HCT116 (cell line): ENCODE measurements around the gene ANXA6. TPM values are rescaled to one million over a fixed set of nuclear protein-coding genes. Genes with fewer than 3 reads are reported as not detected.

ENCODE experiments used
- ATAC-seq: fragments of 200-7000 bp; cut with Tn5 transposase; 2 replicates; pipeline ENCODE4 v1.9.1; 2020; ENCODE audit warnings: mild to moderate bottlenecking, moderate library complexity
- BruUV-seq: library from RNA; stranded (reverse); fragments of 400-500 nt; replicated peaks from 2 replicates; lab custom pipeline; 2021; lab: Mats Ljungman, UMichigan
- CTCF ChIA-PET: fragments of 300-600 bp; sonication (Branson Sonifier 250); formaldehyde crosslinking; loops from one replicate; lab custom pipeline; 2021; ENCODE audit warnings: antibody characterized with exemption; lab: Charles Lee
- POLR2A ChIA-PET: fragments of 300-600, 350-600 bp; sonication (Branson Sonifier 250); formaldehyde crosslinking; loops from one replicate; lab custom pipeline; 2021; ENCODE audit warnings: antibody characterized with exemption; lab: Charles Lee
- RAD21 ChIA-PET, 2 experiments: fragments of 300-600 bp; sonication (Branson Sonifier 250); formaldehyde crosslinking; loops; one replicate each; lab custom pipeline; 2023; ENCODE audit warnings: low total read pairs in 2 of 2; ENCODE audit not compliant: uncharacterized antibody in 2 of 2, unreplicated experiment in 2 of 2, low non-redundant PET in 1 of 2; lab: Charles Lee
- DNase-seq: peaks from one replicate; pipeline ENCODE4 v3.0.0-alpha.2; 2010; ENCODE audit warnings: low read depth, low spot score
- H2AFZ ChIP-seq: fragments of 200-600 bp; shearing (Covaris generic), sonication (generic); 2 replicates; pipeline ENCODE4 v1.6.1; 2017; ENCODE audit warnings: low read depth, mixed run types, mixed read lengths, antibody characterized with exemption, low read length; ENCODE audit not compliant: poor library complexity, severe bottlenecking
- H3K27ac ChIP-seq: 2 replicates; pipeline ENCODE4 v1.5.1; 2012; ENCODE audit warnings: low read depth, low read length
- H3K27me3 ChIP-seq: fragments of 200-600 bp; sonication (generic); 2 replicates; pipeline ENCODE4 v1.6.1; 2016; ENCODE audit warnings: mixed run types, low read length, mixed read lengths; ENCODE audit not compliant: insufficient read depth
- H3K36me3 ChIP-seq, 2 experiments: fragments of 200-500 bp in 1 of 2; fragments of 200-600 bp in 1 of 2; sonication (Bioruptor generic) in 1 of 2; sonication (generic) in 1 of 2; 2 replicates each; pipeline versions ENCODE4 v1.5.1 to v1.6.1; 2014 to 2016; ENCODE audit warnings: low read length in 2 of 2, inconsistent platforms in 1 of 2, mixed read lengths in 1 of 2, mixed run types in 1 of 2; ENCODE audit not compliant: insufficient read depth in 2 of 2, control insufficient read depth in 1 of 2
- H3K4me1 ChIP-seq, 2 experiments: fragments of 200-600 bp in 1 of 2; sonication (generic) in 1 of 2; 2 replicates each; pipeline versions ENCODE4 v1.5.1 to v1.6.1; 2012 to 2017; ENCODE audit warnings: low read length in 2 of 2, inconsistent platforms in 1 of 2, mild to moderate bottlenecking in 1 of 2, mixed read lengths in 1 of 2, mixed run types in 1 of 2, moderate library complexity in 1 of 2; ENCODE audit not compliant: insufficient read depth in 2 of 2, control insufficient read depth in 1 of 2
- H3K4me2 ChIP-seq: fragments of 200-600 bp; sonication (generic); 2 replicates; pipeline ENCODE4 v1.6.1; 2017; ENCODE audit warnings: mixed run types, low read length, mixed read lengths
- H3K4me3 ChIP-seq, 2 experiments: fragments of 200-600 bp in 1 of 2; sonication (generic) in 1 of 2; replicated peaks in 1 of 2; 2 replicates each; pipeline ENCODE4 v1.5.1; 2011 to 2016; ENCODE audit warnings: low read length in 2 of 2, control low read depth in 1 of 2, low read depth in 1 of 2, mild to moderate bottlenecking in 1 of 2, mixed read lengths in 1 of 2, mixed run types in 1 of 2
- H3K79me2 ChIP-seq: fragments of 200-600 bp; sonication (generic); 2 replicates; pipeline ENCODE4 v1.6.1; 2017; ENCODE audit warnings: mild to moderate bottlenecking, mixed run types, low read length, moderate library complexity, mixed read lengths; ENCODE audit not compliant: insufficient read depth
- H3K9ac ChIP-seq: fragments of 200-600 bp; sonication (generic); 2 replicates; pipeline ENCODE4 v1.6.1; 2016; ENCODE audit warnings: low read length, mixed read lengths
- H3K9me2 ChIP-seq: fragments of 200-600 bp; sonication (generic), shearing (Covaris generic); 2 replicates; pipeline ENCODE4 v1.6.1; 2017; ENCODE audit warnings: mixed run types, mild to moderate bottlenecking, moderate library complexity; ENCODE audit not compliant: insufficient read depth
- H3K9me3 ChIP-seq, 2 experiments: fragments of 200-500 bp in 1 of 2; fragments of 200-600 bp in 1 of 2; sonication (Bioruptor generic) in 1 of 2; sonication (generic) in 1 of 2; 2 replicates each; pipeline ENCODE4 v1.6.1; 2014 to 2017; ENCODE audit warnings: low read length in 2 of 2, mixed read lengths in 2 of 2, inconsistent platforms in 1 of 2, low read depth in 1 of 2, mild to moderate bottlenecking in 1 of 2, mixed run types in 1 of 2, moderate library complexity in 1 of 2; ENCODE audit not compliant: control insufficient read depth in 1 of 2, insufficient read depth in 1 of 2
- H4K20me1 ChIP-seq: fragments of 200-600 bp; sonication (generic), shearing (Covaris generic); 2 replicates; pipeline ENCODE4 v1.6.1; 2017; ENCODE audit warnings: mixed run types, mild to moderate bottlenecking, moderate library complexity; ENCODE audit not compliant: insufficient read depth
- ATF3 ChIP-seq: IDR thresholded peaks from 2 replicates; pipeline ENCODE4 v1.6.1; 2012
- CEBPB ChIP-seq: IDR thresholded peaks from 2 replicates; pipeline ENCODE4 v1.6.1; 2012; ENCODE audit warnings: low read depth
- CTCF ChIP-seq, 3 experiments: fragments of 200-600 bp in 1 of 3; sonication (generic) in 1 of 3; IDR thresholded peaks in 2 of 3; conservative IDR thresholded peaks in 1 of 3; 2 replicates each; pipeline ENCODE4 v1.5.1; 2012 to 2017; ENCODE audit warnings: low read depth in 2 of 3, low read length in 2 of 3, antibody characterized with exemption in 1 of 3, borderline replicate concordance in 1 of 3, control low read depth in 1 of 3, mild to moderate bottlenecking in 1 of 3, mixed read lengths in 1 of 3, mixed run types in 1 of 3, moderate library complexity in 1 of 3; ENCODE audit not compliant: insufficient read depth in 1 of 3
- ELF1 ChIP-seq: IDR thresholded peaks from 2 replicates; pipeline ENCODE4 v1.6.1; 2012; ENCODE audit warnings: low read depth, borderline replicate concordance
- EZH2 ChIP-seq: fragments of 200-600 bp; sonication (generic); IDR thresholded peaks from 2 replicates; pipeline ENCODE4 v1.6.1; 2017; ENCODE audit warnings: antibody characterized with exemption, mixed run types
- EZH2phosphoT487 ChIP-seq: fragments of 200-600 bp; IDR thresholded peaks from 2 replicates; pipeline ENCODE4 v1.6.1; 2018; ENCODE audit warnings: antibody characterized with exemption, borderline replicate concordance
- FOSL1 ChIP-seq: IDR thresholded peaks from 2 replicates; pipeline ENCODE4 v1.6.1; 2012; ENCODE audit warnings: low read depth
- JUND ChIP-seq: IDR thresholded peaks from 2 replicates; pipeline ENCODE4 v1.6.1; 2012
- POLR2A ChIP-seq: IDR thresholded peaks from 2 replicates; pipeline ENCODE4 v1.7.0; 2011; ENCODE audit warnings: borderline replicate concordance; ENCODE audit not compliant: insufficient read depth, insufficient read length; ENCODE audit errors: extremely low read depth
- SIN3A ChIP-seq: IDR thresholded peaks from 2 replicates; pipeline ENCODE4 v1.6.1; 2012; ENCODE audit warnings: low read depth
- SRF ChIP-seq: IDR thresholded peaks from 2 replicates; pipeline ENCODE4 v1.6.1; 2012; ENCODE audit warnings: low read depth
- TCF7L2 ChIP-seq: IDR thresholded peaks from 2 replicates; pipeline ENCODE4 v1.7.0; 2011; ENCODE audit warnings: borderline replicate concordance, inconsistent platforms; ENCODE audit not compliant: insufficient read depth, insufficient read length; ENCODE audit errors: extremely low read depth
- YY1 ChIP-seq: IDR thresholded peaks from 2 replicates; pipeline ENCODE4 v1.6.1; 2011; ENCODE audit warnings: low read length, low read depth, moderate library complexity, mild to moderate bottlenecking; ENCODE audit not compliant: insufficient replicate concordance; ENCODE audit errors: extremely low read depth
- ZBTB33 ChIP-seq: IDR thresholded peaks from 2 replicates; pipeline ENCODE4 v1.6.1; 2011; ENCODE audit warnings: mild to moderate bottlenecking, low read length, moderate library complexity; ENCODE audit not compliant: insufficient replicate concordance; ENCODE audit errors: extremely low read depth
- ZNF274 ChIP-seq: fragments of 200-500 bp; sonication (Bioruptor generic); IDR thresholded peaks from 2 replicates; pipeline ENCODE4 v1.6.1; 2014; ENCODE audit warnings: mild to moderate bottlenecking, low read depth, low read length, inconsistent platforms
- intact Hi-C: fragments of 100-400 bp; cut with micrococcal nuclease; formaldehyde crosslinking; loops from 2 replicates; pipeline ENCODE4 v1.10.0; 2022
- total RNA-seq: library from RNA; stranded (reverse); gene quantifications from one replicate; pipeline ENCODE4 v1.2.1, GENCODE V29; 2021; ENCODE audit not compliant: unreplicated experiment
- TF ChIP-seq, protein P1 (sequence below): IDR thresholded peaks from 2 replicates; pipeline ENCODE4 v1.6.1; 2012; ENCODE audit warnings: low read depth

The ANXA6 gene
- total RNA-seq, 1 experiment from 2014 or later: 71.9 TPM

- Histone ChIP-seq H3K79me2 (no peaks in the 10 kb centered on the region), H3K27ac (no peak overlapping the region), H3K9me3 (no peaks in the 10 kb centered on the region), H3K4me3 (no peak overlapping the region), H3K9ac (no peak overlapping the region), H3K9me2 (no peaks in the 10 kb centered on the region), H3K4me2 (no peak overlapping the region), H3K4me1 (no peaks in the 10 kb centered on the region), H2AFZ (no peak overlapping the region), H4K20me1 (no peaks in the 10 kb centered on the region), H3K36me3 (0 out of 4 replicates have a peak, but pooled peaks cover 0 to 3% of the 10 kb centered on the region in 2 experiments), H3K27me3 (no peaks in the 10 kb centered on the region)
- no TSS peak for BruUV-seq
- intact Hi-C loops: no loop called here
- ChIA-PET POLR2A (no interaction called here), RAD21 (no interaction called here), CTCF (interaction anchor here (1.1 to 8.8 kb wide), 2 partner anchors 56 to 62 kb away, joined by 3 to 171 read pairs; no protein-coding TSS in a partner anchor)
- no peak for DNase-seq
- TF ChIP-seq CTCF (IDR thresholded peaks at IDR 0.05 in 2 of 3, conservative IDR thresholded peaks at IDR 0.05 in 1 of 3; ENCODE audit: borderline replicate concordance in 1 of 3, insufficient read depth in 1 of 3, low read depth in 2 of 3, low read length in 2 of 3) (no peak), JUND (no peak), ZNF274 (no peak), EZH2 (no peak), EZH2phosphoT487 (no peak), TCF7L2 (no peak), SIN3A (no peak), ATF3 (no peak), ZBTB33 (no peak), CEBPB (no peak), ELF1 (no peak), POLR2A (no peak), YY1 (no peak), FOSL1 (no peak), SRF (no peak)
- TF ChIP-seq, protein P1, sequence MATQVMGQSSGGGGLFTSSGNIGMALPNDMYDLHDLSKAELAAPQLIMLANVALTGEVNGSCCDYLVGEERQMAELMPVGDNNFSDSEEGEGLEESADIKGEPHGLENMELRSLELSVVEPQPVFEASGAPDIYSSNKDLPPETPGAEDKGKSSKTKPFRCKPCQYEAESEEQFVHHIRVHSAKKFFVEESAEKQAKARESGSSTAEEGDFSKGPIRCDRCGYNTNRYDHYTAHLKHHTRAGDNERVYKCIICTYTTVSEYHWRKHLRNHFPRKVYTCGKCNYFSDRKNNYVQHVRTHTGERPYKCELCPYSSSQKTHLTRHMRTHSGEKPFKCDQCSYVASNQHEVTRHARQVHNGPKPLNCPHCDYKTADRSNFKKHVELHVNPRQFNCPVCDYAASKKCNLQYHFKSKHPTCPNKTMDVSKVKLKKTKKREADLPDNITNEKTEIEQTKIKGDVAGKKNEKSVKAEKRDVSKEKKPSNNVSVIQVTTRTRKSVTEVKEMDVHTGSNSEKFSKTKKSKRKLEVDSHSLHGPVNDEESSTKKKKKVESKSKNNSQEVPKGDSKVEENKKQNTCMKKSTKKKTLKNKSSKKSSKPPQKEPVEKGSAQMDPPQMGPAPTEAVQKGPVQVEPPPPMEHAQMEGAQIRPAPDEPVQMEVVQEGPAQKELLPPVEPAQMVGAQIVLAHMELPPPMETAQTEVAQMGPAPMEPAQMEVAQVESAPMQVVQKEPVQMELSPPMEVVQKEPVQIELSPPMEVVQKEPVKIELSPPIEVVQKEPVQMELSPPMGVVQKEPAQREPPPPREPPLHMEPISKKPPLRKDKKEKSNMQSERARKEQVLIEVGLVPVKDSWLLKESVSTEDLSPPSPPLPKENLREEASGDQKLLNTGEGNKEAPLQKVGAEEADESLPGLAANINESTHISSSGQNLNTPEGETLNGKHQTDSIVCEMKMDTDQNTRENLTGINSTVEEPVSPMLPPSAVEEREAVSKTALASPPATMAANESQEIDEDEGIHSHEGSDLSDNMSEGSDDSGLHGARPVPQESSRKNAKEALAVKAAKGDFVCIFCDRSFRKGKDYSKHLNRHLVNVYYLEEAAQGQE: no peak
- ATAC-seq: no peak
These were observed 103.7 kb downstream of the ANXA6 start for GRCh38 chr5:151053796-151054462.
